K562 treated with DMSO at 1 percent for 48 hours (cell line): Measurements from ENCODE around the gene FOXE3. TPM values are rescaled to one million over a fixed set of nuclear protein-coding genes. Genes with fewer than 3 reads are reported as not detected.

Experiments
- total RNA-seq: library from RNA; unstranded; fragments of 300-600 nt; gene quantifications from 2 replicates; pipeline ENCODE4 v1.2.3, GENCODE V29; 2022; ENCODE audit warnings: low replicate concordance; ENCODE audit errors: extremely low read depth

The FOXE3 gene
- not detected in 2 replicates for total RNA-seq

GRCh38 chr1:47415728-47416318 is at the start of gene FOXE3:
Gene FOXE3 (plus strand): TSS chr1:47416285. CDS start chr1:47416316, 31 bp downstream.

GRCh38 chr1:47437447-47438164 is 21.5 kb downstream of the FOXE3 start, which contains the start of gene FOXD2:
Gene FOXD2 (plus strand): TSS chr1:47438044. CDS start chr1:47438136, 92 bp downstream.

Other genes starting within 250 kb of the FOXE3 start
- gene PDZK1IP1, start 226.2 kb upstream of the FOXE3 start, total RNA-seq, result not detected in 2 replicates
- gene TAL1, start 184.1 kb upstream of the FOXE3 start, total RNA-seq, result not detected in 2 replicates
- not detected in 2 replicates for gene STIL, start 102.1 kb upstream of the FOXE3 start, total RNA-seq
- gene CMPK1, start 82.5 kb upstream of the FOXE3 start, total RNA-seq, result not detected in 2 replicates
- not detected in 2 replicates for gene FOXD2, start 21.8 kb downstream of the FOXE3 start, total RNA-seq